ENCODE measurements around the gene RNF212B.

DNA sequence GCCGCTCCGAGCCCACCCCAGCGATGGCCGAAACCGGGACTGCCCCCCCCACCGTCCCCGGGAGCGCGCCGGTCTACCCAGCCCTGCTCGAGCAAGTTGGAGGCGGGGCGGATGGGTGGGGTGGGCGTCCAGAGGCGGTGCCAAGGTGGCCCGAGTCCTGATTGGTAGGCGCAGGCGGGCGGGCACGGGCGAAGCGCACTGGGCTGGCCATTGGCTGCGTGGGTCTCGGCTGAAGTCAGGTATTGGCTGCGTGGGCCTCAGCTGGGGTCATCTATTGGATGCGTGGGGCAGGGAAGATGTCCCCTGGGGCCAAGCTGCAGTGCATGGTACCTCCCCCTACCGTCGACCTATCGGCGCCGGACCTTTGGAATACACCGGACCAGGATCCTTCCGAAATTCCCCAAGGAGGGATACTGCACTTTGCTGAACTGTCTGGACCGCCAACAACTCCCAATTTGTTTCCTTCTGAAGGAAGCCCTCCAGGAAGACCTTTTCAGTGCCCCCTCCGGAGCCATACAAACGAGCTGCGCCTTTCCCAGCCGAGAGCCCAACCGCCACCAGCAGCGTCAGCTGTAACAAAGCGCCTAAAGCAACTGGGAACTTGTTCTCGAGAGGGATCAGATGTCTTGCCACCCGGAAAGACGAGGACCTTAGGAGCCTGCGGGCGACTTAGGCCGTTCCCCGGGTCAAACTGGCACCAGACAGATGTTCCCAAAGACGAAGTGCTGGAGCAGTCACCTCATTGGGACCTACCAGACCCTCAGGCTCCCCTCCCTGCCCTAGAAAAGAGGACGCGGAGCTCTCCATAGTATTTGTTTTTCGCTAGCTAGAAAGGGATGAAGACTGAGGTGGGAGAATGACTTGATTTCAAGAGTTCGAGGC, 48.5 kb downstream of the RNF212B start, which contains the start of gene HOMEZ:
- TF ChIP-seq EZH2 (IDR thresholded peaks at IDR 0.05; ENCODE audit: low read length, missing control alignments) = no peak
- TF ChIP-seq, protein P1, sequence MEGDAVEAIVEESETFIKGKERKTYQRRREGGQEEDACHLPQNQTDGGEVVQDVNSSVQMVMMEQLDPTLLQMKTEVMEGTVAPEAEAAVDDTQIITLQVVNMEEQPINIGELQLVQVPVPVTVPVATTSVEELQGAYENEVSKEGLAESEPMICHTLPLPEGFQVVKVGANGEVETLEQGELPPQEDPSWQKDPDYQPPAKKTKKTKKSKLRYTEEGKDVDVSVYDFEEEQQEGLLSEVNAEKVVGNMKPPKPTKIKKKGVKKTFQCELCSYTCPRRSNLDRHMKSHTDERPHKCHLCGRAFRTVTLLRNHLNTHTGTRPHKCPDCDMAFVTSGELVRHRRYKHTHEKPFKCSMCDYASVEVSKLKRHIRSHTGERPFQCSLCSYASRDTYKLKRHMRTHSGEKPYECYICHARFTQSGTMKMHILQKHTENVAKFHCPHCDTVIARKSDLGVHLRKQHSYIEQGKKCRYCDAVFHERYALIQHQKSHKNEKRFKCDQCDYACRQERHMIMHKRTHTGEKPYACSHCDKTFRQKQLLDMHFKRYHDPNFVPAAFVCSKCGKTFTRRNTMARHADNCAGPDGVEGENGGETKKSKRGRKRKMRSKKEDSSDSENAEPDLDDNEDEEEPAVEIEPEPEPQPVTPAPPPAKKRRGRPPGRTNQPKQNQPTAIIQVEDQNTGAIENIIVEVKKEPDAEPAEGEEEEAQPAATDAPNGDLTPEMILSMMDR (conservative IDR thresholded peaks at IDR 0.05 in 1 of 2, IDR thresholded peaks at IDR 0.05 in 1 of 2; ENCODE audit: low read depth in 1 of 2, low read length in 2 of 2) = no peak

Data from fibroblast of lung (primary cell).